Measurements from ENCODE around the gene ATP6V1C2.

ATP6V1C2 gene

GRCh38 chr2:10753156-10753555 is 31.7 kb downstream of the ATP6V1C2 start:
- no peak overlapping the region for H3K4me3 ChIP-seq (ENCODE audit: low read depth, low read length)

DNA sequence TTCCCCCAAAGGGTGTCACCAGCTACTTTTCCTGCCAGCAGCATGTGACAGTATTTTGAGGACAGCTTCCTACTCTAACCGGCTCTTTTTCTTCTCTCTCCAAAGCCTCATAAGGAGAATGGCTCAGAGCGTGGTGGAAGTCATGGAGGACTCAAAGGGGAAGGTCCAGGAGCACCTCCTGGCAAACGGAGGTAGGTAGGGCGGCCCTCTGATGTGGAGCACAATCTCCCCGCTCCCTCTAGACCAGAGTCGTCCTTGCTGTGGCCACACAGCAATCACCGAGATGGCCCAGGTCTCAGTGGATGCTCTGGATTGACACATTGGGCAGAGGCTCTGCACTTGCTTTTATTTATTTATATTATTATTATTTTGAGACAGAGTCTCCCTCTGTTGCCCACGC is 32.4 kb downstream of the ATP6V1C2 start:
- Histone ChIP-seq H3K36me3 (no peaks in the 10 kb centered on the region), H3K4me1 (no peaks in the 10 kb centered on the region; the same call in 1 of the 2 replicates), H3K4me3 (ENCODE audit: low read depth, low read length) (no peak overlapping the region), H3K27me3 (no peaks in the 10 kb centered on the region; the same call in 1 of the 2 replicates), H3K9me3 (no peaks in the 10 kb centered on the region)
- no peak for DNase-seq
- TF ChIP-seq CTCF (IDR thresholded peaks at IDR 0.05; ENCODE audit: low read depth, low read length): no peak

More at GRCh38 chr2:10753156-10753555, 31.7 kb downstream of the ATP6V1C2 start:
- Histone ChIP-seq H3K4me1 (no peaks in the 10 kb centered on the region; the same call in 1 of the 2 replicates), H3K9me3 (no peaks in the 10 kb centered on the region), H3K27me3 (no peaks in the 10 kb centered on the region; the same call in 1 of the 2 replicates), H3K36me3 (no peaks in the 10 kb centered on the region)
- DNase-seq: no peak
- no peak for TF ChIP-seq CTCF (IDR thresholded peaks at IDR 0.05; ENCODE audit: low read depth, low read length)

DNA sequence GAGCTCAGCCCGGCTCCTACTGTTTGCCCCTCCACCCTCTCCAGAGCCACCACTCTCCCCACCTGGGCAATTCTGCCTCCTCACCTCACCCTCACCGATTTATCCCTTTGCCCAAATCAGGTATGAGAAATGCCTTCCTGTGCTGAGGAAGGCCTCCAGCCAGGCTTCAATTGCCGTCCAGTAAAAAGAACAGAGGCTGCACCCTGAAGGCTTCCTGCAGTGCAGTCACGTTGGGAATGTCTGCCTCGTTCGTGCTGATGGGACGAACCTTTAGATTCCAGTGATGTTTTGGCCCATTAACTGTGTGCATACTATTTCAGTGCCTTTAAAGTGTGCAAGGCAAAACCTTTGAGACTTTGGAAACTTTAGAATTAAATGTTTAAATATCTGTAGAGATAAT is 34.2 kb downstream of the ATP6V1C2 start:
- TF ChIP-seq CTCF (IDR thresholded peaks at IDR 0.05; ENCODE audit: low read depth, low read length): no peak
- no peak for DNase-seq

GRCh38 chr2:10757814-10758286 is 36.4 kb downstream of the ATP6V1C2 start:
- H3K36me3 ChIP-seq: no peaks in the 10 kb centered on the region
- H3K9me3 ChIP-seq: no peaks in the 10 kb centered on the region
- no peak for TF ChIP-seq CTCF (IDR thresholded peaks at IDR 0.05; ENCODE audit: low read depth, low read length)

More for the DNA sequence above, 34.2 kb downstream of the ATP6V1C2 start:
- no peaks in the 10 kb centered on the region; the same call in 1 of the 2 replicates for H3K27me3 ChIP-seq
- no peaks in the 10 kb centered on the region for H3K9me3 ChIP-seq
- no peaks in the 10 kb centered on the region for H3K36me3 ChIP-seq
- H3K4me1 ChIP-seq: no peaks in the 10 kb centered on the region; the same call in 1 of the 2 replicates
- H3K4me3 ChIP-seq (ENCODE audit: low read depth, low read length): no peak overlapping the region

DNA sequence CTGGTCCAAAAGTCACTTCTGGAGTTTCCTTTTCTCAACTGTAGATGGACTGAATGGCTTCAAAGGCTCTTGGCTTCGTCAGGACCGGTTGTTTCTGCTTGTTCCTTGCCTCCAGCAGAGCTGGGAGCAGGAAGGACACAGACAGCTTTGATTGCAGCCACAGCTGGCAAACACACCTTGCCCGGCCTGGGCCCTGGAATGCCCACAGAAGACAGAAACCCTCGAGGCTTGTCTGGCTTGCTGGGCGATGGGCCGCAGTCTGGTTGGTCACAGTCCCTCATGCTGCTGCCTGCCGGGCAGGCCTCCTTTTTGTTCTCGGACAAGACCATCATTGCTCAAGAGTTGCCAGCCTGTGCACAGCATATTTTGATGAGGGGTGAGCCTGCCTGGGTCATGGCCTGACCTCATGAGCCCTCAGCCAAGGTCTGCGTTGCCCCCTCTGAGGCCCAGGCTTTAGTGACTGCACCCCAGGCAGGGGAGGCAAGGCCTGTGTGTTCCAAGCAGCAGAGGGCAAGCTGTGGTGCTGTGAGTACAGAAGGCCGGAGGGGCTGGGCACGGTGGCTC is 37.8 kb downstream of the ATP6V1C2 start:
- no peaks in the 10 kb centered on the region; the same call in 1 of the 2 replicates for H3K27me3 ChIP-seq

More at GRCh38 chr2:10757814-10758286, 36.4 kb downstream of the ATP6V1C2 start:
- no peak overlapping the region for H3K4me3 ChIP-seq (ENCODE audit: low read depth, low read length)
- H3K27me3 ChIP-seq: no peaks in the 10 kb centered on the region; the same call in 1 of the 2 replicates
- DNase-seq: no peak
- no peaks in the 10 kb centered on the region; the same call in 1 of the 2 replicates for H3K4me1 ChIP-seq

More for the DNA sequence above, 37.8 kb downstream of the ATP6V1C2 start:
- DNase-seq: no peak
- Histone ChIP-seq H3K4me3 (ENCODE audit: low read depth, low read length) (no peak overlapping the region), H3K4me1 (no peaks in the 10 kb centered on the region; the same call in 1 of the 2 replicates), H3K36me3 (no peaks in the 10 kb centered on the region), H3K9me3 (no peaks in the 10 kb centered on the region)
- TF ChIP-seq CTCF (IDR thresholded peaks at IDR 0.05; ENCODE audit: low read depth, low read length): no peak
